ENCODE results near the gene FSTL3. TPM values are rescaled to one million over a fixed set of nuclear protein-coding genes. Genes with fewer than 3 reads are reported as not detected.
"Not testable (repeated sequence)": the region's sequence is repeated elsewhere in the genome, so short reads cannot be mapped to it uniquely, and the experiment has no call there.

The FSTL3 gene
- 125 and 217 TPM in 2 replicates for total RNA-seq (2014; rRNA removed)
- polyA plus RNA-seq (2012), result 206 TPM

DNA sequence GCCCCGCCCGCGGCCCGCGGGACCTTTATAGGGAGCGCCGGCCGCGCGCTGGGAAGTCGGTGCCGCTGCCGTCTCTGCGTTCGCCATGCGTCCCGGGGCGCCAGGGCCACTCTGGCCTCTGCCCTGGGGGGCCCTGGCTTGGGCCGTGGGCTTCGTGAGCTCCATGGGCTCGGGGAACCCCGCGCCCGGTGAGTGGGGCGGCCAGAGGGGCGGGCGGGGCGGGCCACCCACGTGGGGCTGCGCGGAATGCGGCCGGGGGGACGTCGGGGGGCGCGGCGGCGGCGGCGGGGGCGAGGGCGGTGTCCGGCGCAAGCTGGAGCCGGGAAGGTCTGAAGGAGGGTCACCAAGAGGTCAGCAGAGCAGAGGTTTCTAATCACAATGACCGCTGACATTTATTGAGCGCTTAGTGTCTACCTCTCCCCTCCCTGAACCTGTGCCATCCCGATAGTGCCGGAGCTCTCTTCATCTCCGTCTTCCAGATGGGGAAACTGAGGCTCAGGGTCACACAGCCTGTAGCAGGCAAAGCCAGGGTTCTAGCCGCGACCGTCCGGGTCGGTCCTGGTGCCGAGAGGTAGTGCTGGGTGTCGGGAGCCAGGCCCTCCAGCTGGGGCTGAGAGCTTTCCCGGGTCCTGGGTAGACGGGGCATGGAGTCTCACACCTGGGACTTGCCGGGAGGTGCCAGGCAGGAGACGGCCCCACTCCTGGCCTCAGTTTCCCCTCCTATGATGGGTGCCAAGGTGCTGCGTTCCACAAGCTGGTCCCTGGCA lies at the start of gene FSTL3:
TSS of gene FSTL3 (plus strand) at position 54 of the 767 bp plus-strand sequence. CDS start at position 86, 32 bp downstream.
- no peak for DNase-seq (ENCODE audit: low read depth)

GRCh38 chr19:626566-626965 lies 49.6 kb upstream of the FSTL3 start:
- DNase-seq (ENCODE audit: low read depth), result not testable (repeated sequence)

DNA sequence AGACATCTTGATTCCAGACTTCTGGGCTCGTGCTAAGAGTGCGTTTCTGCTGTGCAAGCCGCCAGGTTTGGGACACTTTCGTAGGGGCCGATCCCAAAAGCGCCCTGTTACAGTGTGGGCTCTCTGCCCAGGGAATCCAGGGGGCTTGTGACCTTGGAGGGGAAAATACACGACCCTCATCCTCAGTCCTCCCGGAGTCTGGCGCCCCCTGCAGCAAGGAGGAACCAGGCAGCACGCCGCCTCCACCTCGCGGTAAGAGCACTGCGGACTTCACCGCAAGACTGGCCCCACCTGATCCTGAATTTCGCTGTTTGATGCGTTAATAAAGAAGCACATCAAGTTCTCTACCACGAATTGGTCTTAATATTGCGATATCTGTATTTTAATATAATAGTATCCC lies 48.0 kb upstream of the FSTL3 start:
- DNase-seq (ENCODE audit: low read depth), result no peak

- DNase-seq (ENCODE audit: low read depth), result not testable (repeated sequence)
Measured at GRCh38 chr19:629515-629914, 46.7 kb upstream of the FSTL3 start.

GRCh38 chr19:629961-630714 lies 46.1 kb upstream of the FSTL3 start:
- DNase-seq (ENCODE audit: low read depth), result no peak

- DNase-seq (ENCODE audit: low read depth), result peak; percentile 32
Measured at GRCh38 chr19:632579-633067, 43.6 kb upstream of the FSTL3 start.

DNA sequence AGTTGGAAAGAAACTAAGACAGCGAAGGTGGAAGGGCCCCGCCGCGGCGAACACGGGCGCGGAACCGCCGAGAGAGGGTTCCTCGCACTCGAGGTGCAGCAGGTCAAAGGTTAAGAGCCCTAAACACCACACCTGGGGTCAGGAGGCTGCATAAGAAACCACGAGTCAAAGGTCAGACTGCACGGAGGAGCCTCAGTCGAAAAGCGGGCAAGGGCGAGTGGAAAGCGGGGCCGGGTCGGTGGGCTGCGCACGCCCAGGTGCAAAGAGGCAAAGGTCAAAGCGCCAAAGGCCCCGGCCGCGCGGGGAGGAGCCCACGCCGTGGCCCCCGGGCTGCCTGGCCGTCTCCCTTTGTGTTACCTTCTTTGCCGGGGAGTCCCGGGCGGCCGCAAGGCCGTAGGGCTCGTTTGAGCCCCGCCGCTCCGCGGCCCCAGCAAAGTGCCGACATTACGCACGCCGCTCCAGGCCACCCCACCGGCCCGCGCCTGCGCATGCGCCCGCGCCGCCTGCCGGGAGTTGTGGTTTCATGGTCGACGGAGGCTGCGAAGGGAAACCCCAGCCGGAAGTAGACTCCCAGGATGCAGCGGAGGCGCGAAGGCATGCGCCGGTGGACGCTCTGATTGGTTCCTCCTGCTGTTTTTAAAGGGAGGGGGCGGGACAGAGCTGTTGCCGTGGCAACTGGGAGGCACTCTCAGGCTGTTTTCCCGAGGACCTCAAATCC lies 43.0 kb upstream of the FSTL3 start, which contains the start of gene POLRMT:
TSS of gene POLRMT (minus strand) at position 470 of the 718 bp plus-strand sequence. CDS start at position 445, 25 bp downstream.
- DNase-seq (ENCODE audit: low read depth), result peak; percentile 97

DNA sequence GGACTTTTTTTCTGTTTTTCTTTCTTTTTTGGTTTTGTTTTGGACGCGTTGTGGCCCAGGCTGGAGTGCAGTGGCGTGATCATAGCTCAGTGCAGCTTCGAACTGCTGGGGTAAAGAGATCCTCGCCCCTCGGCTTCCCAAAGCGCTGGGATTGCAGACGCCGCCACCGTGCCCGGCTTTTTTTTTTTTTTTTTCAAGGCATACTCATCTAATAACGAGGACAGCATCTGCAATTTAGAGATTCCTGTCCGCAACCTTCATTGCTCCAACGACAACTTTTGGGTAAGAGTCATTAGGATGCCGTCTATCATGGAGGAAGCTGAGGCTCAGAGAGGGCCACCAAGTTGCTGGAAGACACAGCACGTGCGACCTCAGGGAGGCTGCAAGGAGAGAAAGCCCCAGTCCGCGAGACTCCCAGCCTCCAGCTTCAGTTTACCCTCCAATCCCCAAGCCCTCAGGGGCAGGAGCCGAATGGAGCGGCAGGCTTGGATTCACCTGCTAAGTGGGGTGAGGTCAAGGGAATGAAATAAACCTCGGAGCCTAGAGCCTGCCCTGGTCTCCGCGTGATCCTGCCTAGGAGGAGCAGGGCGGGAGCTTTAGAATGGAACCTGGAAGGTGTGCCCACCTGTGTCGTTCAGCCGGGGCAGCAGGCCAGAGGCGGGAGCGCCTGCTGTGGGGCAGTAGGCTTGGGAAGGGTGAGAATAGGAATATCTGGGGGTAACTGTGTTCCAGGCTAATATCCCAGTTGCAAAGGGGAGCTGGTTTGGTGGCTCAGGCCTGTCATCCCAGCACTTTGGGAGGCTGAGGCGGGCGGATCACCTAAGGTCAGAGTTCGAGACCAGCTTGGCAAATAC lies 42.2 kb upstream of the FSTL3 start:
- DNase-seq (ENCODE audit: low read depth), result no peak

DNA sequence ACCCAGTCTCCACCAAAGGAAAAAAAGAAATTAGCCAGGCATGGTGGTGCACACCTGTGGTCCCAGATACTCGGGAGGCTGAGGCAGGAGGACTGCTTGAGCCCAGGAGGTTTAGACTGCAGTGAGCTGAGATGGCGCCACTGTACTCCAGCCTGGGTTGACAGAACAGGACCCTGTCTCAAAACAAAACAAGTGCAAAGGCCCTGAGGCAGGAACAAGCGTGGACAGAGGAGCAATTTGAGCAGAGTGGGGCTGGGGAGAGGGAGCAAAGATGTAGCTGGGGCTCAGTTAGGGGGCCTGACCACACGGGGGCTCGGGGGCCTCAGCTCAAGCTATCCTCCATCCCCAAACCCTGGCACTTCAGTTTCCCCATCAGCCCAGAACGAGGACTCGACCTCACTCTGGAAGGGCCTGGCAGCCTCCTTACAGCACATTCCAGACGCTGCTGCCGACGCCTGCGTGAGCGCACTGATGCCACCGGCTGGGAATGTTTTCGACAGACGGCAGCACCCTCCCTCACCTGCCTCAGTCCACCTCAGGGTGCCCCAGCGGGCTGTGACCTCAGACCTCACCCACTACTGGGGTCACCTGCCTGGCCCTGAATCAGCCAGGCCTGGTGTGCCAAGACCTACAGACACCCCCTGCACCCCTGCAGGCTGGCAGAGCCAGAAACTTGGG lies 41.1 kb upstream of the FSTL3 start:
- DNase-seq (ENCODE audit: low read depth), result no peak

DNA sequence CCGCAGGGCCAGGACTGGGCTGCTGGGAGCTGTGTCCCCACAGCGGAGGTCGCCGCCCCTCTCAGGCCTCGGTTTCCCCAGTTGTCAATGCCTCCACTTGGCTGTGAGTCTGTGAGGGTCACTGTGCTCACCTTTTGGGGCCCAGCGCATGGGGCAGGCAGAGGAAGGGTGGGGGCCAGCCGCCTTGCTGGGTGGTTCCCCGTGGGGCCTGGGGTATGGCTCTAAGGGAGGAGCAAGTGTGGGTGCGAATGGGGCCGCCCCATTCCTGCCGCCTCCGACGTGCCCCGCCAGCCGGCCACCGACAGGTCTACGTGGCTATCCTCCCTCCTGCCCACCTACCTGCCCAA lies 37.3 kb upstream of the FSTL3 start:
- DNase-seq (ENCODE audit: low read depth), result no peak

- DNase-seq (ENCODE audit: low read depth), result peak; percentile 71
Measured at GRCh38 chr19:639253-640160, 36.7 kb upstream of the FSTL3 start, which contains the start of gene FGF22. FGF22 (plus strand) TSS chr19:639879; CDS start chr19:639926, 47 bp downstream.

- no peak for DNase-seq (ENCODE audit: low read depth)
Measured at GRCh38 chr19:640161-640558, 36.0 kb upstream of the FSTL3 start.

DNA sequence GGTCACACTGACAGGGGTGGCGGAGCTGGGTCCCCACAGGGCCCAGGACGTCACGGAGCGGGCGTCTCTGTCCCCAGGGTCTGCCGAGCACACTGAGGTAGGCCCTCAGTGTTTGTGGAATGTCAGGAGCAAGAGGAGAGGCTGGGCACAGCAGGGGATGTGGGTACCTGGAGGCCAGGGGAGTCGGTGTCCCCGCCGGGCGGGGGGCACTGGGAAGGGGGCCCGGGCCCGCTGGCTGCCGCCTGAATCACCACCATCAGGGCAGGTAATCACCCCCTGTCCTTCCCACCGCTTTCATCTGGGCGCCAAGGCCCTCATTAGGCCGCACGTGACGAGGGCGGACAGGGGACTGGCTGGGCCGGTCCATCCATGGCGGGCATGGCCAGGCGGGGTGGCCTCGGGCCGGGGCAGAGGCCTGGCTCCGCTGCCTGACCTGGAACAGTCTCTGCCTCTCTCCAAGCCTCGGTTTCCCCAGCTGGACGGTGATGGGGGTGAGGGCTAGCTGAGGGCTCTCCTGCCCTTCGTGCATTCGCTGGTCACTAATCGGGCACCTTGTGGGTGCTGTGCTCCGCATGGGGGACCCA lies 35.5 kb upstream of the FSTL3 start:
- DNase-seq (ENCODE audit: low read depth), result no peak

DNA sequence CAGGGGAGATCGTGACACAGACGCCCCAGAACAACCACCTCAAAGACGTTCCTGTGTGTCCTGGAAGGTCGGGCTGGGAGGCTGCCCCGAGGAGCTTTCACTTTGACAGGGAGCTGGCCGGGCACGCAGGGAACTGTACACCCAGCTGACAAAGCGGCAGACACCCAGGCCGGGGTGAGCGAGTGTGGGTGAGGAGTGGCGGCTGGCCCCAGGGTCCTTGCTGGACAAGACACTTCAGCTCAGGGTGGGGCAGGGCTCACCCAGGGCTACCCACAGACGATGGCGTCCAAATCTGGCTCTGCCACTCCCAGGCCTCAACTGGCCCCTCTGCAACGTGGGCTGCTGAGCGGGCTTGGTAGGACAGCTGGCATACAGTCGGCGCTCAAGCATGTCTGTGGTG lies 34.5 kb upstream of the FSTL3 start:
- DNase-seq (ENCODE audit: low read depth), result no peak

DNA sequence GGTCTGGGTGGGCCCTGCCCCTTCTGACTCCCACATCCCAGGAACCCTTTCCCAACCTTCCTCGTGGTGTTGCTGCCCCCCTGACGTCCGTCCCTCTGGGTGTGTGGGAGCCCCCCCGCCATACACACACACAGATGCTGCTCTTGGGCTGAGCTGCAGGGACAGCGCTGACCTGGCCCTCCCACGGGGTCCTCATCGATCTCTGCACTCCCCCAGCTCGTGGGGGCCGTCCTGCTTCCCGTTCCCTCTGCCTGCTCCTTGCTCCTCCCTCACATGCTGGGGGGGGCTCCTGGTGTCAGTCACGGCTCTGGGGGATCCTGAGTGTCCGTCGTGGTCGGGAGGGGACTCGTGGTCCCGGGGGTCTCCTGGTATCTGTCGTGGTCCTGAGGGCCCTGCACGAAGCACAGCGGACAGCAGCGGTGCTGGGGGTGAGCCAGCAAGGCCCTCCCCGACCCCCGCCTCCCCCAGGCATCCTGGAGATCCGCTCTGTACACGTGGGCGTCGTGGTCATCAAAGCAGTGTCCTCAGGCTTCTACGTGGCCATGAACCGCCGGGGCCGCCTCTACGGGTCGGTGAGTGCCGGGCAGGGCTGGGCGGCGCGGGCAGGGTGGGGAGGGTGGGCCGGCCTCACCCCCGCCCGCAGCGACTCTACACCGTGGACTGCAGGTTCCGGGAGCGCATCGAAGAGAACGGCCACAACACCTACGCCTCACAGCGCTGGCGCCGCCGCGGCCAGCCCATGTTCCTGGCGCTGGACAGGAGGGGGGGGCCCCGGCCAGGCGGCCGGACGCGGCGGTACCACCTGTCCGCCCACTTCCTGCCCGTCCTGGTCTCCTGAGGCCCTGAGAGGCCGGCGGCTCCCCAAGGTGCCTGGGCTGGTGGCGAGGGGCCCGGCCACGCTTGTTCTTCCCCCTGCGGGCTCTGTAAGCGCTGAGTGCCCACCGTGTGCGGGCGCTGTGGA lies 33.1 kb upstream of the FSTL3 start:
- DNase-seq (ENCODE audit: low read depth), result no peak

- no peak for DNase-seq (ENCODE audit: low read depth)
Measured at GRCh38 chr19:643736-644135, 32.5 kb upstream of the FSTL3 start.

DNA sequence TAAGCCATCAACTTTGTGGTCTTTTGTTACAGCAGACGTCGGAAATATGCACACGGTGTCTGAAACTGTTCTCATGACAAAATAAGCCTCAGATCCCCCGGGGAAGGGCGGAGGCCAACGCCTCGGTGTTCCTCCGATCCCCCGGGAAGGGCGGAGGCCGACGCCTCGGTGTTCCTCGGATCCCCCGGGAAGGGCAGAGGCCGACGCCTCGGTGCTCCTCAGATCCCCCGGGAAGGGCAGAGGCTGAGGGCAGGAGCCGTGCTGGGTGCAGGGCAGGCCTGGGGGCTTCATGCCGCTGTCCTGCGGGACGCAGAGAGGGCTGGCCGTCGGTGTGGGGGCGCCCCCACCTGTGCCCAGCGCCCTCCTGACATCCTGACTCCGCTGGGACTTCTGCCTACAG lies 31.8 kb upstream of the FSTL3 start:
- no peak for DNase-seq (ENCODE audit: low read depth)

DNA sequence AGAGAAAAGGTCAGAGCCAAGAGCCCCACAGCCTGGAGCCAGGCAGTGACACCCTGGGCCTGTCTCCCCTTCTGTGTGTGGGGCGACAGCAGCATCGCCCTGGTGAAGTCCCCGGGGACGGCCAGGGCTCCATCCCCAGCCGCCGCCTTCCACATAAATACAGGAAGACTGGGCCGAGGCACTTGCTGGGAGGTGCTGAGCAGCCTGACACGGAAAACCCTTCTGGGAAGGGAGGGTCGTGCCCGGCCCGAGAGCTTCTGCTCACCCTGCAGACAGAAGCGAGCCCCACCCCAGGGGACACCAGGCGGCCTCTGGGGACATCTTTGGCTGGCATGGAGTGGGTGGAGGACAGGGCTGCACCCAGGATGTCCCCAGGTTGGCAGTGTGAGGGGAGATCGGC lies 31.4 kb upstream of the FSTL3 start:
- DNase-seq (ENCODE audit: low read depth), result no peak

Data from LHCN-M2 (cell line).